Smooth muscle cell (in vitro differentiated cells): ENCODE results near the gene CCDC85A. TPM values are rescaled to one million over a fixed set of nuclear protein-coding genes. Genes with fewer than 3 reads are reported as not detected.

ENCODE experiments used
- DNase-seq: peaks from one replicate; lab custom pipeline; 2025; ENCODE audit not compliant: unreplicated experiment; lab: John Stamatoyannopoulos, UW
- H2AFZ ChIP-seq: fragments of 200-600 bp; sonication (generic); 2 replicates; pipeline ENCODE4 v1.6.0; 2016; ENCODE audit warnings: antibody characterized with exemption, low read depth, mild to moderate bottlenecking
- H3F3A ChIP-seq: fragments of 200-600 bp; sonication (generic); 2 replicates; pipeline ENCODE4 v1.6.0; 2017; ENCODE audit warnings: antibody characterized with exemption, low read depth
- H3K27ac ChIP-seq: fragments of 200-600 bp; sonication (generic); 2 replicates; pipeline ENCODE4 v1.5.1; 2016; ENCODE audit warnings: low read depth, mild to moderate bottlenecking
- H3K27me3 ChIP-seq: fragments of 200-600 bp; sonication (generic); 2 replicates; pipeline ENCODE4 v1.6.1; 2016; ENCODE audit warnings: low read depth, mild to moderate bottlenecking
- H3K36me3 ChIP-seq: fragments of 200-600 bp; sonication (generic); 2 replicates; pipeline ENCODE4 v1.5.1; 2016; ENCODE audit warnings: low read depth
- H3K4me1 ChIP-seq: fragments of 200-600 bp; sonication (generic); 2 replicates; pipeline ENCODE4 v1.5.1; 2016; ENCODE audit warnings: low read depth
- H3K4me2 ChIP-seq: fragments of 200-600 bp; sonication (generic); 2 replicates; pipeline ENCODE4 v1.6.0; 2016; ENCODE audit warnings: mild to moderate bottlenecking
- H3K4me3 ChIP-seq: fragments of 200-600 bp; sonication (generic); 2 replicates; pipeline ENCODE4 v1.5.1; 2016; ENCODE audit warnings: mild to moderate bottlenecking
- H3K79me2 ChIP-seq: fragments of 200-600 bp; sonication (generic); 2 replicates; pipeline ENCODE4 v1.6.0; 2016; ENCODE audit warnings: low read depth, mild to moderate bottlenecking
- H3K9ac ChIP-seq: fragments of 200-600 bp; sonication (generic); 2 replicates; pipeline ENCODE4 v1.6.0; 2016; ENCODE audit warnings: low read depth
- H3K9me3 ChIP-seq: fragments of 200-600 bp; sonication (generic); replicated peaks from 2 replicates; pipeline ENCODE4 v1.5.1; 2016; ENCODE audit warnings: low read depth
- H4K20me1 ChIP-seq: fragments of 200-600 bp; sonication (generic); 2 replicates; pipeline ENCODE4 v1.6.0; 2016; ENCODE audit warnings: low read depth
- CTCF ChIP-seq: fragments of 200-600 bp; sonication (generic); IDR thresholded peaks from 2 replicates; pipeline ENCODE4 v1.5.1; 2017; ENCODE audit warnings: borderline replicate concordance, mild to moderate bottlenecking, antibody characterized with exemption; ENCODE audit not compliant: insufficient read depth, poor library complexity, severe bottlenecking
- WGBS: methylation state at CpG from one replicate; pipeline ENCODE4 v1.1.7; 2016; ENCODE audit warnings: low lambda C conversion rate; 5-methylcytosine and 5-hydroxymethylcytosine counted together
- polyA plus RNA-seq: library from polyadenylated mRNA; unstranded; fragments of >200 nt; fragmentation: Nextera tagmentation; extraction: Ambion mirVana; gene quantifications from 2 replicates; pipeline ENCODE4 v1.2.1, GENCODE V29; 2016
- total RNA-seq: library from RNA; depleted of rRNA; stranded (reverse); fragments of >200 nt; gene quantifications from 2 replicates; pipeline ENCODE4 v1.2.3, GENCODE V29; 2014

Gene CCDC85A
- total and polyA plus RNA-seq, 2 experiments from 2014 or later = 0.67 to 2.1 TPM

GRCh38 chr2:56314796-56315195 lies 131.0 kb downstream of the CCDC85A start:
- Histone ChIP-seq H3K27me3 (no peaks in the 10 kb centered on the region), H3K27ac (no peak overlapping the region), H3F3A (no peaks in the 10 kb centered on the region), H3K4me3 (no peak overlapping the region), H4K20me1 (no peaks in the 10 kb centered on the region), H3K9ac (no peak overlapping the region), H3K9me3 (no peaks in the 10 kb centered on the region), H3K36me3 (no peaks in the 10 kb centered on the region), H2AFZ (no peak overlapping the region), H3K4me2 (no peak overlapping the region), H3K4me1 (no peaks in the 10 kb centered on the region), H3K79me2 (no peaks in the 10 kb centered on the region)
- 77% methylated on average over 2 of the region's 2 CpGs for WGBS
- DNase-seq = no peak
- TF ChIP-seq CTCF = no peak

- no peak overlapping the region for H3K4me2 ChIP-seq
- no peak overlapping the region for H3K4me3 ChIP-seq
- no peaks in the 10 kb centered on the region for H4K20me1 ChIP-seq
- no peak overlapping the region for H3K27ac ChIP-seq
- no peaks in the 10 kb centered on the region for H3K27me3 ChIP-seq
- no peak overlapping the region for H2AFZ ChIP-seq
- no peak for TF ChIP-seq CTCF
- no peaks in the 10 kb centered on the region for H3K36me3 ChIP-seq
- no peak for DNase-seq
- no peaks in the 10 kb centered on the region for H3K4me1 ChIP-seq
- no peaks in the 10 kb centered on the region for H3K9me3 ChIP-seq
- no peaks in the 10 kb centered on the region for H3K79me2 ChIP-seq
- H3F3A ChIP-seq = no peaks in the 10 kb centered on the region
- H3K9ac ChIP-seq = no peak overlapping the region
Observed at GRCh38 chr2:56315376-56315775, 131.6 kb downstream of the CCDC85A start.

- no peak for TF ChIP-seq CTCF
- Histone ChIP-seq H3K27me3 (no peaks in the 10 kb centered on the region), H3K79me2 (no peaks in the 10 kb centered on the region), H3F3A (no peaks in the 10 kb centered on the region), H3K4me2 (no peak overlapping the region), H2AFZ (no peak overlapping the region), H3K36me3 (no peaks in the 10 kb centered on the region), H3K9ac (no peak overlapping the region), H3K9me3 (no peaks in the 10 kb centered on the region), H3K4me3 (no peak overlapping the region), H3K4me1 (no peaks in the 10 kb centered on the region), H3K27ac (no peak overlapping the region), H4K20me1 (no peaks in the 10 kb centered on the region)
- no peak for DNase-seq
- WGBS = 94% methylated on average over 3 of the region's 3 CpGs
Observed at GRCh38 chr2:56316011-56316410, 132.2 kb downstream of the CCDC85A start.

- WGBS = 88% methylated on average over 4 of the region's 4 CpGs
- H2AFZ ChIP-seq = no peak overlapping the region
- no peak overlapping the region for H3K4me3 ChIP-seq
- no peaks in the 10 kb centered on the region for H3K9me3 ChIP-seq
- H3K4me1 ChIP-seq = no peaks in the 10 kb centered on the region
- TF ChIP-seq CTCF = no peak
- no peaks in the 10 kb centered on the region for H4K20me1 ChIP-seq
- no peak overlapping the region for H3K27ac ChIP-seq
- H3F3A ChIP-seq = no peaks in the 10 kb centered on the region
- H3K79me2 ChIP-seq = no peaks in the 10 kb centered on the region
- H3K9ac ChIP-seq = no peak overlapping the region
- H3K27me3 ChIP-seq = no peaks in the 10 kb centered on the region
- no peaks in the 10 kb centered on the region for H3K36me3 ChIP-seq
- H3K4me2 ChIP-seq = no peak overlapping the region
- DNase-seq = no peak
Observed at GRCh38 chr2:56318147-56318546, 134.4 kb downstream of the CCDC85A start.
